NCI-H2107 treated with DMSO at 0.1 percent for 48 hours (cell line): ENCODE measurements around the gene SBNO1.
"Not testable (repeated sequence)": the region's sequence is repeated elsewhere in the genome, so short reads cannot be mapped to it uniquely, and the experiment has no call there.

ENCODE experiments used
- DNase-seq: peaks from one replicate; lab custom pipeline; 2025; ENCODE audit not compliant: unreplicated experiment; lab: John Stamatoyannopoulos, UW

SBNO1 gene

GRCh38 chr12:123388951-123389559 is 24.4 kb upstream of the SBNO1 start:
- DNase-seq, result no peak

DNA sequence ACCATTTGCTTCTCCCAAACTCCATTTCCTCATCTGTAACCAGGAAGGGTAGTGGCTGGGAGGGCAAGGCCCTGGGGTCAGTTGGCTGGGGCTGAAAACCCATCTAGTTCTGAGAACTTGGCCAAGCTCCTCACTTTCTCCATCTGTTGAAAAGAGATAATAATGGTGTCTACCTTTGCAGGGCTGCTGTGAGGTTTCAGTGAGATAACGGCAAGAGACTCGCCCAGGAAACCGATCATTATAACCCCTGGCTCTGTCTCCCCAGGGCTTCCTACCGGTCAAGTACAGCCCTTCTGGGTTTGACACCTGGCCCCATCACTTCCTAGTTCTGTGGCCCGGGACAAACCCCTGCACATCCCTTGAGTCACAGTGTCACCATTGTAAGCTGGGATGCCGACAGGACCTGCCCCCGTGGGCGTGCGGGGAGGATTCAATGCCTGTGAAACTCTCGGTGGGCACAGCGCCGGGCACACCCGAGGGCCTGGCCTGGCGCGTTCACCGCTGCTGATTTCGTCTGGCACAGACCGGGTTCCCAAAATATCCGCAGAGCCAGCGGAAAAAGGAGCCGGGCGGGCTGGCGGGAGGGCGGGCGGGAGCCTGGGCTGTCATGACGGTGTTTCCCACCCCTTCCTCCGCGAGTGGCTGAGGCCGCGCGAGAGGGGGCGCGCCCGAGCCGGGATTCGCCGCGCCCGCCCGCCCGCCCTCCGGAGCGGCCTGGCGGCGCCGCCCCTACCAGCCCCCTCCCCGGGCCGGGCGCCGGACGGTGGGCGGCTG is 23.7 kb upstream of the SBNO1 start:
- DNase-seq, result peak; percentile 35

- DNase-seq, result no peak
Observed at GRCh38 chr12:123387508-123388176, 23.0 kb upstream of the SBNO1 start.

DNA sequence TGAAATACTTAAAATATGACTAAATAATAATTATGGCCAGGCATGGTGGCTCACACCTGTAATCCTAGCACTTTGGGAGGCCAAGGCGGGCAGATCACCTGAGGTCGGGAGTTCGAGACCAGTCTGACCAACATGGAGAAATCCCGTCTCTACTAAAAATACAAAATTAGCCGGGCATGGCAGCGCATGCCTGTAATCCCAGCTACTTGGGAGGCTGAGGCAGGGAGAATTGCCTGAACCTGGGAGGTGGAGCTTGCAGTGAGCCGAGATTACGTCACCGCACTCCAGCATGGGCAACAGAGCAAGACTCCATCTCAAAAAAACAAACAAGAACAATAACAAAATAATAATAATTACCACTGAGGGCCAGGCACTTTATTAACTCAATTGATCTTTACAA is 20.9 kb upstream of the SBNO1 start:
- not testable (repeated sequence) for DNase-seq

- DNase-seq, result no peak
Observed at GRCh38 chr12:123384994-123385376, 20.3 kb upstream of the SBNO1 start.

DNA sequence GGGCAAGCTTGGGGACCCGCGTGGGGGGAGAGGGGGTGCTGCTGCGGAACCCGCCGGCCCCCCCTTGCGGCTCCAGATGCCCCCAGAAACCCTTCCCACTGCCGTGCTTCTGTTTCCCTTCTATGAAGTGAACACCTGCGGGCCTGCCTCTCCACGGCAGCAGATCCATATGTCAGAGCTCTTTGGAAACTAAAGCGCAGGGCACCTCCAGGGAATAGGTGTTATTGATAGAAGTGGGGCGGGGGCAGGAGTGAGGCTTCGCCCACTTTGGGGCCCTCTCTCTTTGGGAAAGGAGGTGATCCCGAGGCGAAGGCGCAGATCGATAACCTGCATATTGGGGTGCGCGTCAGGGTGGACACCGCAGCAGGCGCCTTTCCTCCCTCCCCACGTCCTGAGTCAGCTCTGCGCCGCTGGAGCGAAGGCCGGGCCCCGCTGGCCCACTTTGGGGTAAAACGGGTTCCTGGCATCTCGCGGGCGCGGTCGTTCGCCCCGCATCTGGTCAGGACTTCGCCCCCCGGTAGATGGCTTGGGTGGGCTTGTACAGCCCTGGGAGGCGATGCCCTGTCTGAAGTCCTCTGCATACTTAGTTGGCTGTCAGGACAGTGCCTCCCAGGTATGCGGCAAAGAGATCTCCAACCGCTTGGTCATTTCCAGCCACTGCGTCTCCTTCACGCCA is 19.8 kb upstream of the SBNO1 start:
- DNase-seq, result no peak

GRCh38 chr12:123382684-123383083 is 18.0 kb upstream of the SBNO1 start:
- DNase-seq, result no peak

DNA sequence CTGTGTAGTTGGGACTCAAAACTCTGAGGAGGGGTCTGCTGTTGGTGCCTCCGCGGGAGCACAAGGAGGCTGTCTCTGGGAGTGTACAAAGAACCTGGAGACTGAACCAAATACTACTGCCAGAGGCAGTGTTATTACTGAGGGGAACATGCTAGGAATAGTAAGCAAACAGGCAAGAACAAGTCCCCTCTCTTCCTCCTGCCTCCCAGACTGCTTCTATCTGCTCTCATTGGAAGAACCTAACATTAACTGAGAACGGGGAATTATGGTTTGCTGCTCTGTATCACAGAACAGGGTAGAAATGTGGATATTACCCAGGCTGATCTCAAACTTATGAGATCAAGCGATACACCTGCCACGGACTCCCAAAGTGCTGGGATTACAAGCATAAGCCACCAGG is 14.7 kb upstream of the SBNO1 start:
- DNase-seq, result no peak

DNA sequence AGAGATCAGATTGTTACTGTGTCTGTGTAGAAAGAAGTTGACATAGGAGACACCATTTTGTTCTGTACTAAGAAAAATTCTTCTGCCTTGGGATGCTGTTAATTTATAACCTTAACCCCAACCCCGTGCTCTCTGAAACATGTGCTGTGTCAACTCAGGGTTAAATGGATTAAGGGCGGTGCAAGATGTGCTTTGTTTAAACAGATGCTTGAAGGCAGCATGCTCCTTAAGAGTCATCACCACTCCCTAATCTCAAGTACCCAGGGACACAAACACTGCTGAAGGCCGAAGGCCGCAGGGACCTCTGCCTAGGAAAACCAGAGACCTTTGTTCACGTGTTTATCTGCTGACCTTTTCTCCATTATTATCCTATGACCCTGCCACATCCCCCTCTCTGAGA is 7.8 kb upstream of the SBNO1 start:
- not testable (repeated sequence) for DNase-seq

- not testable (repeated sequence) for DNase-seq
Observed at GRCh38 chr12:123371667-123372368, 7.2 kb upstream of the SBNO1 start.

DNA sequence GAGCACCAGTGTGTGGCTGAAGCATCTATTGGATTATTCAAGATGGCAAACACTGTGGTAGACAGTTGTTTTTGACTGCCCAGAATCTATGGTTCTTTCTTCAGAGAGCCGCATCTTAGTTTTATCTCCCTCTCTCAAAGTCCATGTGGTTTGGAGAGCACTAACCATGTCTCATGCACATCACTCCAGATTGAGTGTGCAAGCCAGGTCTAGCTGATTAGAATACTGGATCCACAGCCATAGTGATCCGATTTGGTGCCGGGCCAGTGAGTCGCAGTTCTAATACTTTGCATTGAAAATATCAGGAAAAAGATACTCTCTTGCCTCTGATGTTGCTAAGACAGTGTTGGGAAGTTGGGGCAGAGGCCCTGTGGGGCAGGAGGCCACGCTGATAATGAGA is 4.6 kb upstream of the SBNO1 start:
- no peak for DNase-seq

DNA sequence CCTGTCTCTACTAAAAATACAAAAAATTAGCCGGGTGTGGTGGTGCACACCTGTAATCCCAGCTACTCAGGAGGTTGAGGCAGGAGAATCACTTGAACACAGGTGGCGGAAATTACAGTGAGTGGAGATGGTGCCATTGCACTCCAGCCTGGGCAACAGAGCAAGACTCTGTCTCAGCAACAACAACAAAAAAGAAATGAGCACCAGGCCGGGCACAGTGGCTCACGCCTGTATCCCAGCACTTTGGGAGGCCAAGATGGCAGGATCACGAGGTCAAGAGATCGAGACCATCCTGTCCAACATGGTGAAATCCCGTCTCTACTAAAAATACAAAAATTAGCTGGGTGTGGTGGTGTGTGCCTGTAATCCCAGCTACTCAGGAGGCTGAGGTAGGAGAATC is 3.8 kb upstream of the SBNO1 start:
- not testable (repeated sequence) for DNase-seq

GRCh38 chr12:123367511-123367910 is 2.9 kb upstream of the SBNO1 start:
- DNase-seq, result no peak

- peak; percentile 98 for DNase-seq
Observed at GRCh38 chr12:123365025-123365917, 624 bp upstream of the SBNO1 start.

GRCh38 chr12:123363740-123364531 is 711 bp downstream of the SBNO1 start:
- no peak for DNase-seq

- DNase-seq, result no peak
Observed at GRCh38 chr12:123363390-123363739, 1.3 kb downstream of the SBNO1 start.

DNA sequence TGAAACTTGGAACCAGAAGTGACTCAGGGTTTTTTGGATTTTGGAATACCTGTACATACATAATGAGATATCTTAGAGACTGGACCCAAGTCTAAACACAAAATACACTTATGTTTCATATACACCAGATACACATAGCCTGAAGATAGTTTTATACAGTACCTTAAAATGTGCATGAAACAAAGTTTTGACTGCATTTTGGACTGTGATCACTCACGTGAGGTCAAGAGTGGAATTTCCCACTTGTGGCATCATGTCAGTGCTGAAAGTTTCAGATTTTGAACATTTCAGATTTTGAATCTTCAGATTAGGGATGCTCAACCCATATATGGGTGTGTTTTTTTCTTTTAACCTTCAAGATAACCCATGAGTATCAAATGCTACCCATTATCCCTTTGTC is 6.6 kb downstream of the SBNO1 start:
- DNase-seq, result no peak

DNA sequence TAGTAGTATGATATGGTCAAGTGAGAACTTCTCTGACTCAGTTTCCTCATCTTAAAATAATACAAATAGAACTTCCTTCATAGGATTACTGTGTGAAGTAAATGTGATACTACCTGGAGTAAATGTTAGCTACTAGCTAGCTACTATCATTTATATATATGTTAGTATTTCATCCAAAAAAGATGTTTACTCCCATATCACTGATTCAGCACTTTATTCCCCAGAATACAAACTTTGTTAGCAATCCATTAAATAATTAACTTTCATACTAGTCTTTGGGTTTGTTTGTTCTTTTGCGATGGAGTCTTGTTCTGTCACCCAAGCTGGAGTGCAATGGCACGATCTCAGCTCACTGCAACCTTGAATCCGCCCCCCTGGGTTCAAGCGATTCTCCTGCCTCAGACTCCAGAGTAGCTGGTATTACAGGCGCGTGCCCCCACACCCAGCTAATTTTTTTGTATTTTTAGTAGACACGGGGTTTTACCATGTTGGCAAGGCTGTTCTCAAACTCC is 8.4 kb downstream of the SBNO1 start:
- DNase-seq, result no peak

DNA sequence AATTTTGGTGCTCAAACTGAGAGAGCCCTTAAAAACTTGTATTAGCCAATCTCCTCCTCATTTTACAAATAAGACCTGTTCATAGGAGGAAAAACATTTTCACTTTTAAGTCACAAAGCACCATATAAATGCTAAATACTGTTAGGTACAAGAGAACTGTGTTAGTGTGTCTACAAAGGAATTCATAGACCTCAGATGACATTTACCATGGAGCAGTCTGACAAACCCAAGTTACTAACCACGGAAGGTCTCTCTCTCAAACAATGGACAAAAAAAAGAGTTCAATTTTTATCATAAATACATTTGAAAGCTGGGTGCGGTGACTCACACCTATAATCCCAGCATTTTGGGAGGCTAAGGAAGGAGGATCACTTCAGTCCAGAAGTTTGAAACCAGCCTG is 10.0 kb downstream of the SBNO1 start:
- DNase-seq, result no peak
